H1 (cell line): Measurements from ENCODE around the gene SREK1IP1. TPM values are rescaled to one million over a fixed set of nuclear protein-coding genes. Genes with fewer than 3 reads are reported as not detected.
A peak's percentile ranks its signal among the peaks of the same experiment; 100 is the strongest.

Experiments
- CTCF ChIA-PET: fragments of 300-600 bp; sonication (Branson Sonifier 250); formaldehyde crosslinking; loops from one replicate; lab custom pipeline; 2021; ENCODE audit not compliant: partially characterized antibody; lab: Charles Lee
- POLR2A ChIA-PET: fragments of 300-600 bp; sonication (Branson Sonifier 250); formaldehyde crosslinking; loops from one replicate; lab custom pipeline; 2021; ENCODE audit warnings: inconsistent platforms; ENCODE audit not compliant: partially characterized antibody; lab: Charles Lee
- DNase-seq, 2 experiments: peaks; one replicate each; pipeline versions ENCODE4 v3.0.0 to v3.0.0-alpha.2; 2010 to 2022; ENCODE audit warnings: low spot score in 2 of 2, low read depth in 1 of 2, mixed read lengths in 1 of 2
- FAIRE-seq: peaks from 2 replicates; lab custom pipeline; 2011; peaks lifted over from hg19 to GRCh38; lab: Jason Lieb, UNC
- H2AFZ ChIP-seq: 2 replicates; pipeline ENCODE4 v1.8.1; 2012; ENCODE audit warnings: low read length, inconsistent platforms
- H2AK5ac ChIP-seq: 2 replicates; pipeline ENCODE4 v1.6.1; 2013; ENCODE audit warnings: low read depth, low read length
- H2BK120ac ChIP-seq: replicated peaks from 2 replicates; pipeline ENCODE3; 2013; ENCODE audit warnings: low read depth, low read length, inconsistent platforms
- H2BK12ac ChIP-seq: 2 replicates; pipeline ENCODE4 v1.6.1; 2013; ENCODE audit warnings: low read depth, low read length
- H2BK15ac ChIP-seq: 2 replicates; pipeline ENCODE4 v1.6.1; 2013; ENCODE audit warnings: low read length
- H2BK20ac ChIP-seq: 2 replicates; pipeline ENCODE4 v1.6.1; 2013; ENCODE audit warnings: low read length
- H2BK5ac ChIP-seq: 2 replicates; pipeline ENCODE4 v1.6.1; 2013; ENCODE audit warnings: low read depth, low read length
- H3K14ac ChIP-seq: 2 replicates; pipeline ENCODE4 v1.6.1; 2013; ENCODE audit warnings: inconsistent platforms; ENCODE audit not compliant: insufficient read length
- H3K18ac ChIP-seq: 2 replicates; pipeline ENCODE4 v1.6.1; 2013; ENCODE audit warnings: low read length; ENCODE audit errors: extremely low read depth
- H3K23ac ChIP-seq: 2 replicates; pipeline ENCODE4 v1.6.1; 2013; ENCODE audit warnings: inconsistent platforms; ENCODE audit not compliant: insufficient read length
- H3K23me2 ChIP-seq: 2 replicates; pipeline ENCODE4 v1.6.1; 2013; ENCODE audit warnings: low read depth, low read length
- H3K27ac ChIP-seq: 2 replicates; pipeline ENCODE4 v1.6.1; 2011; ENCODE audit warnings: low read depth, low read length, inconsistent platforms
- H3K27me3 ChIP-seq, 4 experiments: replicated peaks in 1 of 4; 1 replicate in 1 of 4; 2 replicates in 3 of 4; pipeline versions ENCODE4 v1.6.1 to v1.8.1; 2011 to 2013; ENCODE audit warnings: low read length in 3 of 4, mild to moderate bottlenecking in 3 of 4, inconsistent platforms in 2 of 4, mixed read lengths in 2 of 4, moderate library complexity in 1 of 4; ENCODE audit not compliant: control insufficient read depth in 3 of 4, insufficient read depth in 3 of 4; ENCODE audit errors: extremely low read depth in 1 of 4
- H3K36me3 ChIP-seq, 4 experiments: 2 replicates each; pipeline versions ENCODE4 v1.6.1 to v1.8.1; 2011 to 2013; ENCODE audit warnings: mild to moderate bottlenecking in 4 of 4, low read length in 3 of 4, moderate library complexity in 2 of 4, control low read depth in 1 of 4, inconsistent platforms in 1 of 4; ENCODE audit not compliant: insufficient read depth in 4 of 4, control insufficient read depth in 2 of 4
- H3K4ac ChIP-seq: replicated peaks from 2 replicates; pipeline ENCODE3; 2013; ENCODE audit warnings: low read length, low read depth, mixed read lengths, inconsistent platforms; ENCODE audit not compliant: insufficient read length
- H3K4me1 ChIP-seq, 4 experiments: replicated peaks in 1 of 4; 1 replicate in 1 of 4; 2 replicates in 3 of 4; pipeline versions ENCODE4 v1.6.1 to v1.8.1; 2011 to 2013; ENCODE audit warnings: low read length in 3 of 4, inconsistent platforms in 2 of 4, mixed read lengths in 1 of 4; ENCODE audit not compliant: insufficient read depth in 4 of 4, control insufficient read depth in 3 of 4
- H3K4me2 ChIP-seq, 2 experiments: 2 replicates each; pipeline versions ENCODE4 v1.6.1 to v1.8.1; 2011 to 2013; ENCODE audit warnings: low read depth in 2 of 2, low read length in 2 of 2, control low read depth in 1 of 2, inconsistent platforms in 1 of 2, mild to moderate bottlenecking in 1 of 2; ENCODE audit not compliant: insufficient read depth in 1 of 2
- H3K4me3 ChIP-seq, 4 experiments: fragments of 200-600, 300-600 bp in 1 of 4; sonication (generic), shearing (Covaris generic), sonication (Bioruptor Twin) in 1 of 4; 2 replicates each; pipeline versions ENCODE4 v1.5.1 to v1.8.1; 2011 to 2016; ENCODE audit warnings: low read length in 4 of 4, low read depth in 3 of 4, control low read depth in 2 of 4, inconsistent platforms in 2 of 4, mild to moderate bottlenecking in 2 of 4, mixed read lengths in 1 of 4, moderate library complexity in 1 of 4; ENCODE audit not compliant: insufficient read depth in 2 of 4; ENCODE audit errors: extremely low read depth in 1 of 4
- H3K56ac ChIP-seq: replicated peaks from 2 replicates; pipeline ENCODE3; 2013; ENCODE audit warnings: low read depth, mild to moderate bottlenecking, mixed read lengths, low read length, inconsistent platforms; ENCODE audit not compliant: insufficient read length
- H3K79me1 ChIP-seq: 2 replicates; pipeline ENCODE4 v1.6.1; 2013; ENCODE audit warnings: low read depth, low read length, control low read depth
- H3K79me2 ChIP-seq, 2 experiments: 2 replicates each; pipeline versions ENCODE4 v1.6.1 to v1.8.1; 2012 to 2013; ENCODE audit warnings: low read length in 2 of 2, mild to moderate bottlenecking in 2 of 2, inconsistent platforms in 1 of 2; ENCODE audit not compliant: insufficient read depth in 2 of 2, control insufficient read depth in 1 of 2
- H3K9ac ChIP-seq, 4 experiments: replicated peaks in 1 of 4; 1 replicate in 1 of 4; 2 replicates in 3 of 4; pipeline versions ENCODE4 v1.6.1 to v1.8.1; 2011 to 2013; ENCODE audit warnings: low read depth in 3 of 4, low read length in 3 of 4, control low read depth in 2 of 4, mild to moderate bottlenecking in 2 of 4, moderate library complexity in 2 of 4, inconsistent platforms in 1 of 4; ENCODE audit errors: extremely low read depth in 1 of 4
- H3K9me3 ChIP-seq, 2 experiments: 2 replicates each; pipeline versions ENCODE4 v1.6.1 to v1.8.1; 2012 to 2013; ENCODE audit warnings: mild to moderate bottlenecking in 2 of 2, moderate library complexity in 2 of 2, control low read depth in 1 of 2, inconsistent platforms in 1 of 2, low read depth in 1 of 2, low read length in 1 of 2, mixed read lengths in 1 of 2; ENCODE audit not compliant: insufficient read depth in 2 of 2
- H4K20me1 ChIP-seq, 2 experiments: replicated peaks in 1 of 2; 2 replicates each; pipeline versions ENCODE3 to v1.8.1; 2011 to 2013; ENCODE audit warnings: inconsistent platforms in 2 of 2, low read length in 2 of 2, mild to moderate bottlenecking in 1 of 2; ENCODE audit not compliant: insufficient read depth in 2 of 2, control insufficient read depth in 1 of 2
- H4K5ac ChIP-seq: 2 replicates; pipeline ENCODE4 v1.6.1; 2013; ENCODE audit warnings: low read length, low read depth, mixed read lengths, inconsistent platforms; ENCODE audit not compliant: insufficient read length
- H4K8ac ChIP-seq: 2 replicates; pipeline ENCODE4 v1.8.0; 2013; ENCODE audit warnings: mild to moderate bottlenecking, moderate library complexity, low read length, inconsistent platforms; ENCODE audit not compliant: insufficient read depth; ENCODE audit errors: extremely low read depth
- H4K91ac ChIP-seq: replicated peaks from 2 replicates; pipeline ENCODE3; 2013; ENCODE audit warnings: low read length, mixed read lengths, inconsistent platforms; ENCODE audit not compliant: insufficient read length
- CHD1 ChIP-seq: IDR thresholded peaks from 2 replicates; pipeline ENCODE4 v1.6.1; 2012; ENCODE audit warnings: low read depth, low read length, improper control_type of control experiment
- CTBP2 ChIP-seq: IDR thresholded peaks from 2 replicates; pipeline ENCODE4 v1.7.0; 2011; ENCODE audit warnings: borderline replicate concordance, mild to moderate bottlenecking, moderate library complexity, mixed read lengths, low read length; ENCODE audit not compliant: insufficient read depth, insufficient read length
- FOSL1 ChIP-seq: IDR thresholded peaks from 2 replicates; pipeline ENCODE4 v1.6.1; 2011; ENCODE audit warnings: mild to moderate bottlenecking, low read depth, low read length, moderate library complexity; ENCODE audit not compliant: insufficient read depth
- POLR2A ChIP-seq, 2 experiments: IDR thresholded peaks; 1 replicate in 1 of 2; 2 replicates in 1 of 2; pipeline ENCODE4 v1.6.1; 2011; ENCODE audit warnings: low read depth in 2 of 2, low read length in 2 of 2, mild to moderate bottlenecking in 2 of 2; ENCODE audit errors: control extremely low read depth in 1 of 2
- SP1 ChIP-seq: IDR thresholded peaks from 2 replicates; pipeline ENCODE4 v1.6.1; 2011; ENCODE audit warnings: low read depth, low read length
- SRF ChIP-seq: IDR thresholded peaks from 2 replicates; pipeline ENCODE4 v1.6.1; 2011; ENCODE audit warnings: mild to moderate bottlenecking, low read depth, low read length, moderate library complexity
- TBP ChIP-seq: IDR thresholded peaks from 2 replicates; pipeline ENCODE4 v1.6.1; 2011; ENCODE audit warnings: low read depth, low read length, improper control_type of control experiment
- WGBS, 2 experiments: shearing (Covaris generic) in 1 of 2; methylation state at CpG; one replicate each; pipeline versions ENCODE4 v1.1.6 to v1.1.7; 2013 to 2015; ENCODE audit warnings: low lambda C conversion rate in 2 of 2, mixed read lengths in 2 of 2, inconsistent platforms in 1 of 2, low coverage in 1 of 2, missing lambda C conversion rate in 1 of 2; ENCODE audit not compliant: insufficient replicate concordance in 2 of 2, insufficient coverage in 1 of 2, insufficient read length in 1 of 2; ENCODE audit errors: extremely low coverage in 1 of 2, missing lambda C conversion rate in 1 of 2; 5-methylcytosine and 5-hydroxymethylcytosine counted together
- polyA plus RNA-seq, 7 experiments: library from polyadenylated mRNA; depleted of rRNA in 3 of 7; stranded (reverse) in 5 of 7; unstranded in 2 of 7; fragments of >200 nt in 5 of 7; fragments of 200-250 nt in 2 of 7; gene quantifications; 1 replicate in 5 of 7; 2 replicates in 1 of 7; 4 replicates in 1 of 7; pipeline versions ENCODE4 v1.2.1 to v1.2.3, GENCODE V29; 2011 to 2013; ENCODE audit warnings: missing spikeins in 2 of 7, mixed read lengths in 2 of 7
- total RNA-seq: library from RNA; stranded (reverse); fragmentation: NEBNext Ultra II Directional; extraction: Animal tissue kit (Norgen Biotek cat#: 25700); gene quantifications from 2 replicates; pipeline ENCODE4 v1.2.1, GENCODE V29; 2021

The SREK1IP1 gene
- total and polyA plus RNA-seq, 2 of the 8 experiments (the other 6 are each of a cell fraction or from before 2014, with no cell fraction given), result 6.2 to 39.0 TPM

- H3K9me3 ChIP-seq, result no peaks in the 10 kb centered on the region
- 92% methylated on average over 5 of the region's 5 CpGs; no CpG with 5 or more reads in 1 of the 2 experiments for WGBS, 2 experiments
- no peak overlapping the region for H3K14ac ChIP-seq
- ChIA-PET POLR2A (interaction anchor here (0.6 to 0.7 kb wide), 2 partner anchors 59 to 949 kb away, joined by 3 read pairs; no protein-coding TSS in a partner anchor), CTCF (interaction anchor here (0.8 to 5.4 kb wide), 8 partner anchors 10 to 104 kb away, joined by 3 to 76 read pairs (median 12); partner anchors contain the start of gene SHISAL2B)
- DNase-seq (no peak), FAIRE-seq (no peak)
- TF ChIP-seq FOSL1 (no peak), SRF (no peak), CTBP2 (no peak), TBP (no peak), SP1 (no peak), CHD1 (no peak), POLR2A (IDR thresholded peaks at IDR 0.05; ENCODE audit: control extremely low read depth in 1 of 2, low read depth in 2 of 2, low read length in 2 of 2) (no peak)
- no peak overlapping the region for H4K5ac ChIP-seq
- peak overlapping the region in 1 of 4 experiments; percentile 27; a peak in 2 of 7 replicates for H3K9ac ChIP-seq
- no peaks in the 10 kb centered on the region for H3K36me3 ChIP-seq
- no peaks in the 10 kb centered on the region for H3K4me1 ChIP-seq
- no peak overlapping the region for H2AFZ ChIP-seq
- no peak overlapping the region for H3K56ac ChIP-seq
- H4K20me1 ChIP-seq, result no peaks in the 10 kb centered on the region
- H3K79me2 ChIP-seq, result no peaks in the 10 kb centered on the region
- no peak overlapping the region for H3K27ac ChIP-seq
- H4K8ac ChIP-seq, result no peak overlapping the region
- no peak overlapping the region for H2BK5ac ChIP-seq
- no peaks in the 10 kb centered on the region for H3K23me2 ChIP-seq
- no peaks in the 10 kb centered on the region for H3K27me3 ChIP-seq
- no peak overlapping the region for H3K18ac ChIP-seq
- H3K4me3 ChIP-seq, result no peak overlapping the region
- H3K23ac ChIP-seq, result no peak overlapping the region
- no peak overlapping the region for H2AK5ac ChIP-seq
- H3K4me2 ChIP-seq, result no peak overlapping the region
- peak overlapping the region; percentile 27 for H2BK120ac ChIP-seq
- no peak overlapping the region for H4K91ac ChIP-seq
- no peak overlapping the region for H2BK12ac ChIP-seq
- H2BK20ac ChIP-seq, result no peak overlapping the region
- 0 out of 2 replicates have a peak overlapping the region, but pooled peaks have one; percentile 93 for H2BK15ac ChIP-seq
- no peaks in the 10 kb centered on the region for H3K79me1 ChIP-seq
- no peak overlapping the region for H3K4ac ChIP-seq
Measured at GRCh38 chr5:64678374-64678773, 90.1 kb downstream of the SREK1IP1 start.
